Fibroblast of villous mesenchyme (primary cell): ENCODE data around the gene TSPAN10. TPM values are rescaled to one million over a fixed set of nuclear protein-coding genes. Genes with fewer than 3 reads are reported as not detected.
A peak's percentile ranks its signal among the peaks of the same experiment; 100 is the strongest.

Source experiments
- DNase-seq: peaks from one replicate; pipeline ENCODE4 v3.0.0-alpha.2; 2010; ENCODE audit warnings: low read depth
- H3K4me3 ChIP-seq: 2 replicates; pipeline ENCODE4 v1.5.1; 2011; ENCODE audit warnings: low read depth, mild to moderate bottlenecking, low read length
- total RNA-seq: library from RNA; depleted of rRNA; stranded (reverse); fragments of >200 nt; gene quantifications from 2 replicates; pipeline ENCODE4 v1.2.3, GENCODE V29; 2012
- TF ChIP-seq, protein P1 (sequence below): IDR thresholded peaks from 2 replicates; pipeline ENCODE4 v1.5.1; 2012; ENCODE audit warnings: low read depth, mild to moderate bottlenecking, low read length; ENCODE audit not compliant: insufficient read depth

Gene TSPAN10
- total RNA-seq, 1 donor: 1.7 TPM

DNA sequence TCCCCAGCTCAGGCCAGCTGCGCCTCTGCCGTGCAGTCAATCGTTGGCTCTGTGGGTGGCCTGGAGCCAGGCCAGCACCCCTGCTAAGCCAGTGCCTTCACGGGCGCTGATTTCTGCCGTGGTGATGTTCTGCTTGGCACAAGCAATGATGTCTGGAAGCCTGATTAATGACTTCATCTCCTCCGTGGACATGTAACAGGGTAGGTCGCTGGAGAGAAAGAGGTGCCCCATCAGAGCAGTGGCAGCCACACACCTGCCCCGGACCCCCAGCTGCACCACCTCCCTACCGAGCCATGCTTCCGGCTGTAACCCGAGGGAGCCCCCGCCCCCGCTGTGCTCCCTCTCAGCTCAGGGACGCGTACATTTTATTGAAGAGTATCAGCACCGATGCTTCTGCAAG, 44.7 kb downstream of the TSPAN10 start:
- TF ChIP-seq, protein P1, sequence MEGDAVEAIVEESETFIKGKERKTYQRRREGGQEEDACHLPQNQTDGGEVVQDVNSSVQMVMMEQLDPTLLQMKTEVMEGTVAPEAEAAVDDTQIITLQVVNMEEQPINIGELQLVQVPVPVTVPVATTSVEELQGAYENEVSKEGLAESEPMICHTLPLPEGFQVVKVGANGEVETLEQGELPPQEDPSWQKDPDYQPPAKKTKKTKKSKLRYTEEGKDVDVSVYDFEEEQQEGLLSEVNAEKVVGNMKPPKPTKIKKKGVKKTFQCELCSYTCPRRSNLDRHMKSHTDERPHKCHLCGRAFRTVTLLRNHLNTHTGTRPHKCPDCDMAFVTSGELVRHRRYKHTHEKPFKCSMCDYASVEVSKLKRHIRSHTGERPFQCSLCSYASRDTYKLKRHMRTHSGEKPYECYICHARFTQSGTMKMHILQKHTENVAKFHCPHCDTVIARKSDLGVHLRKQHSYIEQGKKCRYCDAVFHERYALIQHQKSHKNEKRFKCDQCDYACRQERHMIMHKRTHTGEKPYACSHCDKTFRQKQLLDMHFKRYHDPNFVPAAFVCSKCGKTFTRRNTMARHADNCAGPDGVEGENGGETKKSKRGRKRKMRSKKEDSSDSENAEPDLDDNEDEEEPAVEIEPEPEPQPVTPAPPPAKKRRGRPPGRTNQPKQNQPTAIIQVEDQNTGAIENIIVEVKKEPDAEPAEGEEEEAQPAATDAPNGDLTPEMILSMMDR: no peak
- H3K4me3 ChIP-seq: no peak overlapping the region
- DNase-seq: no peak

DNA sequence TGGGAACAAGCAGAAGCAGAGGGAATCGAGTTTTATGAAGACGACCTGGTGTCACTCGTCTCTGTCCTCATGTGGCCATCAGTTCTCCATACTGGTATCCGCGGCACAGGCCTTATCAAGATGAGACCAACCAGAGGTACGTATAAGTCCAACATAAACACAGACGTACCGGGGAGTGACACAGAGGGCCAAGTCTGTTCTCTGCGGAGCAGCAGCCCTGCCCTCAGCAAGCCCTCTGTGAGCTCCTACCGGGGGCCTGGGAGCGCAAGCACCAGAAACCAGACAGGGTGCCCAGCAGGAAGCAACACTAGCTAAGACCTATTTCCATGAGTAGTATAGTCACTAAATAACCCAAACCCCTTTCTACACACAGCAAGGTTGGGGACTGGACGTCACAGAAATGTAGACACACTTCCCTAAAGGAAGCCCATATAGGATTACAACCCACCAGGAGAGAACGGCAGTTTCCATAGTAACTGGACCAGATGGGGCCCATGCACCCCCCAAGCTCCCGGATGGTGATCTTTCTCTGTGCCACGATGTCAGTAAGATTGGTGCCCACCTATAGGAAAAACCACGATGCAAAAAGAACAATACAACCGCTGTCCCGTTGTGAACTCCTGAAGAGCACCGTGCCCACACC, 45.7 kb downstream of the TSPAN10 start:
- DNase-seq: no peak
- TF ChIP-seq, protein P1: no peak
- peak overlapping the region; percentile 93 for H3K4me3 ChIP-seq

DNA sequence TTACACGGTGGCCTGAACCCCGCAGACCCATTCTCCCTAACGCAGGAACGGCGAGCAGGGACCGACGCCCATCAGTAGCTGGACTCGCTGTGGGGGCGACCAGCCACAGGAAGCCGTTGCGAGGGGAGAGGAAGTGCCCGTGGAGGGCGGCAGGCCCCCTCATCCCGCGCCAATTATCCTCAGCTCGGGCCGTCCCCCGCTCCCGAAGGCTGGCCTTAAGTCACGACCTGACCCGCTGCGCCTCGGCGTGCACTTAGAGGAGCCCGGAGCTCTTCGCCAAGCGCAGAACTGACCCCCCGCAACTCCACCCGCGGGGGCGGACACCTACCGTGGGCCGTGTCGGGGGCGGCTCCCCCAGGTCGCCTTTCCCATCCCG, 46.2 kb downstream of the TSPAN10 start:
- TF ChIP-seq, protein P1: no peak
- H3K4me3 ChIP-seq: peak overlapping the region; percentile 93
- DNase-seq: no peak

DNA sequence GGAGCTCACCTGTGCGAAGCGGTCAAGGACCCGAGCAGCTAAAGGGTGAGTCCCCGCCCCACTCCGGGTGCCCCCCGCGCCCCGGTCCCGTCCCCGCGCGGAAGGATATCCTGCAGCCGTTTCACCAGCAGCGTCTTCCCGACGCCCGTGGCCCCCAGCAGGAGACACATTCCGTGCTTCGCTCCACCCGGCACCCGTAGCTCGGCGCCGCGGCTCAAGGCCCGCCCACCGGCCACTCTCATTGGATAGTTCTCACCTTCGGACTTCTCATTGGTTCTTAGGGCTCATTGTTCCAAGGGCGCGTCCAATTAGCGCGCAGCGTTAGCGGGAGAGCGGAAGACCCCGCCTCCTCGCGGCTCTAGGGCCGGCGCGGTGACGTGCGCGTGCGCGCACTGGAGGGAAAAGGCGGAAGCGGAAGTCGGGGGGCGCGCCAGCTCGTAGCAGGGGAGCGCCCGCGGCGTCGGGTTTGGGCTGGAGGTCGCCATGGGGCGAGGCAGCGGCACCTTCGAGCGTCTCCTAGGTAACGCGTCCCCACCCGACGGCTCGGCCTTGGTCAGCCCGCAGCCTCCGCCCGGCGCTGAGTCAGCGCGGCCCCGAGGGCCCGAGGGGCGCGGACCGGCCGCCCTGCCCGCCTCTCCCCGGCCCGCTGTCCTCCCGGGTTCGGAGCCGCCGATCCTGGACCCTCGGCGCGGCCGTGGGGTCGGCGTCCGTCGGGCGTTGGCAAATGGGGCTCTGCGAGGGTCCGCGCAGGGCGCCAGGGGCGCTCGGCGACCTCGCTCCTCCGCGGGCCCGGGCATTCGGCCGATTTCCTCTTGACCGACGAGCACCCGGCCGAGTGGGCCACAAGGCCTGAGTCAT, 46.8 kb downstream of the TSPAN10 start, which contains the start of the genes ARL16 and HGS:
TSS of gene ARL16 (minus strand) at position 214 of the 858 bp plus-strand sequence. CDS start at position 170, 44 bp downstream.
TSS of gene HGS (plus strand) at position 428 of the 858 bp plus-strand sequence. CDS start at position 484, 56 bp downstream.
- TF ChIP-seq, protein P1: no peak
- H3K4me3 ChIP-seq: peak within 1 kb of the TSS; percentile 93

DNA sequence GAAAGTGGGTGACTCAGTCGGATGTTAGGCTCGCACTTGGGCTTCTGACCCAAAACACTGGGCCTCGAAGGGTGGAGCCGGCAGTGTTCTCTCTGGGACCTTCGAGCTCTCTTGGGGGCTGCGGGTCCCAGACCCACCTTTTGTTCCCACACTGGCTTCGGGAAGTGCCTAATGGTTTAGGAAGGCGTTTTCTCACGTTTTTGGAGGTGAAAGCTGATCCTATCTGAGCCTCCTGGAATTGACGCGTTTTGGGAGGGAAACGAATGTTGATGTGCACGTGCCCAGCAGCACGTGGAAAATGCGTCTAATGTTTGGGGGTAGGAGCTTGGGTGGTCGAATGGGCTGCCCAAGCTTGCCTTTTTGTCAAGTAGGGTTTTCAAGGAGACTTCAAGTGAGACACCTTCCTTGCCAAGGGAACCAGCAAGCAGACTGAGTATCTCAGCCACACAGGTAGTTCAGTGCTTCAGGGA, 47.5 kb downstream of the TSPAN10 start:
- H3K4me3 ChIP-seq: peak overlapping the region; percentile 93
- TF ChIP-seq, protein P1: no peak
- no peak for DNase-seq

More for the DNA sequence above, 46.8 kb downstream of the TSPAN10 start, which contains the start of the genes ARL16 and HGS:
- peak; percentile 100 for DNase-seq

DNA sequence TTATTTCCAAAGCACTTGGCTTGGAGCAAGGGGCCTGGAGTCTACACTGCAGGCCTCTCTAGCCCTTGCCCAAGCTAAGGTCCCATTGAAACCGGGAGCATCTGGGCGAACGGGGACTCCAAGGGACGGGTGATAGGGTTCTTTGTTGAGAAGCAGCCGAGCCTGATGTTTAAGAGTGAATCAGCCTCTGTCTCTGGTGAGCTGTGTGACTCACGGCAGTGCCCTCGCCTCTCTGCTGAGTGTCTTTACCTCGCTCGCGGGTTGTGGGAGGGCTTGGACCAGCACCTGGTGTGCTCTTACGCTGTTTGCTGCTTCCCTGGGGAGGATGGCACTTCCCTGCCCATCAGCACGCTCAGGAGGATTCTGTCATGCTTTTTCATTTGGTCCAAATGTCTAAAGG, 48.1 kb downstream of the TSPAN10 start:
- peak overlapping the region; percentile 93 for H3K4me3 ChIP-seq
- TF ChIP-seq, protein P1: no peak
- DNase-seq: peak; percentile 39
